Panc1 (cell line): ENCODE data around the gene ATXN7L2.

ENCODE experiments used
- POLR2AphosphoS5 ChIP-seq: IDR thresholded peaks from 2 replicates; pipeline ENCODE4 v1.6.1; 2012; ENCODE audit warnings: mild to moderate bottlenecking, low read depth, low read length, moderate library complexity
- SIN3A ChIP-seq: IDR thresholded peaks from 2 replicates; pipeline ENCODE4 v1.6.1; 2012; ENCODE audit warnings: low read depth, mild to moderate bottlenecking, low read length, moderate library complexity, borderline replicate concordance; ENCODE audit not compliant: insufficient read depth
- TCF7L2 ChIP-seq: IDR thresholded peaks from 2 replicates; pipeline ENCODE4 v1.6.1; 2011; ENCODE audit warnings: mild to moderate bottlenecking, low read depth, low read length, inconsistent platforms
- TF ChIP-seq, protein P1 (sequence below): fragments of 450-650 bp; IDR thresholded peaks from 2 replicates; pipeline ENCODE4 v1.5.1; 2017; ENCODE audit warnings: mild to moderate bottlenecking
- TF ChIP-seq, protein P2 (sequence below), 2 experiments: IDR thresholded peaks; 2 replicates each; pipeline ENCODE4 v1.6.1; 2011 to 2012; ENCODE audit warnings: low read depth in 2 of 2, control low read depth in 1 of 2, low read length in 1 of 2, mild to moderate bottlenecking in 1 of 2, moderate library complexity in 1 of 2; ENCODE audit not compliant: insufficient read depth in 1 of 2

- TF ChIP-seq, protein P1, sequence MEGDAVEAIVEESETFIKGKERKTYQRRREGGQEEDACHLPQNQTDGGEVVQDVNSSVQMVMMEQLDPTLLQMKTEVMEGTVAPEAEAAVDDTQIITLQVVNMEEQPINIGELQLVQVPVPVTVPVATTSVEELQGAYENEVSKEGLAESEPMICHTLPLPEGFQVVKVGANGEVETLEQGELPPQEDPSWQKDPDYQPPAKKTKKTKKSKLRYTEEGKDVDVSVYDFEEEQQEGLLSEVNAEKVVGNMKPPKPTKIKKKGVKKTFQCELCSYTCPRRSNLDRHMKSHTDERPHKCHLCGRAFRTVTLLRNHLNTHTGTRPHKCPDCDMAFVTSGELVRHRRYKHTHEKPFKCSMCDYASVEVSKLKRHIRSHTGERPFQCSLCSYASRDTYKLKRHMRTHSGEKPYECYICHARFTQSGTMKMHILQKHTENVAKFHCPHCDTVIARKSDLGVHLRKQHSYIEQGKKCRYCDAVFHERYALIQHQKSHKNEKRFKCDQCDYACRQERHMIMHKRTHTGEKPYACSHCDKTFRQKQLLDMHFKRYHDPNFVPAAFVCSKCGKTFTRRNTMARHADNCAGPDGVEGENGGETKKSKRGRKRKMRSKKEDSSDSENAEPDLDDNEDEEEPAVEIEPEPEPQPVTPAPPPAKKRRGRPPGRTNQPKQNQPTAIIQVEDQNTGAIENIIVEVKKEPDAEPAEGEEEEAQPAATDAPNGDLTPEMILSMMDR, result no peak
- TF ChIP-seq, protein P2, sequence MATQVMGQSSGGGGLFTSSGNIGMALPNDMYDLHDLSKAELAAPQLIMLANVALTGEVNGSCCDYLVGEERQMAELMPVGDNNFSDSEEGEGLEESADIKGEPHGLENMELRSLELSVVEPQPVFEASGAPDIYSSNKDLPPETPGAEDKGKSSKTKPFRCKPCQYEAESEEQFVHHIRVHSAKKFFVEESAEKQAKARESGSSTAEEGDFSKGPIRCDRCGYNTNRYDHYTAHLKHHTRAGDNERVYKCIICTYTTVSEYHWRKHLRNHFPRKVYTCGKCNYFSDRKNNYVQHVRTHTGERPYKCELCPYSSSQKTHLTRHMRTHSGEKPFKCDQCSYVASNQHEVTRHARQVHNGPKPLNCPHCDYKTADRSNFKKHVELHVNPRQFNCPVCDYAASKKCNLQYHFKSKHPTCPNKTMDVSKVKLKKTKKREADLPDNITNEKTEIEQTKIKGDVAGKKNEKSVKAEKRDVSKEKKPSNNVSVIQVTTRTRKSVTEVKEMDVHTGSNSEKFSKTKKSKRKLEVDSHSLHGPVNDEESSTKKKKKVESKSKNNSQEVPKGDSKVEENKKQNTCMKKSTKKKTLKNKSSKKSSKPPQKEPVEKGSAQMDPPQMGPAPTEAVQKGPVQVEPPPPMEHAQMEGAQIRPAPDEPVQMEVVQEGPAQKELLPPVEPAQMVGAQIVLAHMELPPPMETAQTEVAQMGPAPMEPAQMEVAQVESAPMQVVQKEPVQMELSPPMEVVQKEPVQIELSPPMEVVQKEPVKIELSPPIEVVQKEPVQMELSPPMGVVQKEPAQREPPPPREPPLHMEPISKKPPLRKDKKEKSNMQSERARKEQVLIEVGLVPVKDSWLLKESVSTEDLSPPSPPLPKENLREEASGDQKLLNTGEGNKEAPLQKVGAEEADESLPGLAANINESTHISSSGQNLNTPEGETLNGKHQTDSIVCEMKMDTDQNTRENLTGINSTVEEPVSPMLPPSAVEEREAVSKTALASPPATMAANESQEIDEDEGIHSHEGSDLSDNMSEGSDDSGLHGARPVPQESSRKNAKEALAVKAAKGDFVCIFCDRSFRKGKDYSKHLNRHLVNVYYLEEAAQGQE (IDR thresholded peaks at IDR 0.05; ENCODE audit: insufficient read depth in 1 of 2, low read depth in 2 of 2, low read length in 1 of 2), result no peak
- TF ChIP-seq SIN3A, result no peak
- no peak for TF ChIP-seq POLR2AphosphoS5
- TF ChIP-seq TCF7L2, result no peak
Measured at GRCh38 chr1:109487261-109487660, 3.6 kb downstream of the ATXN7L2 start.
